Parathyroid adenoma (tissue), 2 donors: Measurements from ENCODE around the gene EEFSEC.

Source experiments
- H2AFZ ChIP-seq: fragments of 300-600 bp; sonication (generic); one replicate; pipeline ENCODE4 v1.7.0; 2017; ENCODE audit warnings: antibody characterized with exemption, mild to moderate bottlenecking
- H3K27ac ChIP-seq: fragments of 300-600 bp; sonication (generic); one replicate; pipeline ENCODE4 v1.7.0; 2017
- H3K27me3 ChIP-seq: fragments of 300-600 bp; sonication (generic); one replicate; pipeline ENCODE4 v1.7.0; 2017; ENCODE audit warnings: low read length; ENCODE audit not compliant: control insufficient read depth, insufficient read depth
- H3K36me3 ChIP-seq: fragments of 300-600 bp; sonication (generic); one replicate; pipeline ENCODE4 v1.7.0; 2017; ENCODE audit warnings: low read length; ENCODE audit not compliant: control insufficient read depth, insufficient read depth
- H3K4me1 ChIP-seq: fragments of 300-600 bp; sonication (generic); one replicate; pipeline ENCODE4 v1.7.0; 2017; ENCODE audit warnings: control low read depth
- H3K4me2 ChIP-seq: fragments of 300-600 bp; sonication (generic); one replicate; pipeline ENCODE4 v1.7.0; 2017; ENCODE audit warnings: low read length
- H3K4me3 ChIP-seq: fragments of 300-600 bp; sonication (generic); one replicate; pipeline ENCODE4 v1.7.0; 2017; ENCODE audit warnings: low read depth, low read length
- H3K79me2 ChIP-seq: fragments of 300-600 bp; sonication (generic); one replicate; pipeline ENCODE4 v1.7.0; 2017; ENCODE audit warnings: control low read depth
- H3K9ac ChIP-seq: fragments of 300-600 bp; sonication (generic); one replicate; pipeline ENCODE4 v1.7.0; 2017; ENCODE audit warnings: mild to moderate bottlenecking
- H3K9me3 ChIP-seq: fragments of 300-600 bp; sonication (generic); one replicate; pipeline ENCODE4 v1.7.0; 2017; ENCODE audit warnings: low read length; ENCODE audit not compliant: control insufficient read depth
- CTCF ChIP-seq: fragments of 300-600 bp; sonication (generic); IDR thresholded peaks from one replicate; pipeline ENCODE4 v1.7.0; 2017; ENCODE audit warnings: antibody characterized with exemption, mild to moderate bottlenecking
- donor health status: primary hyperparathyroidism.

EEFSEC gene

GRCh38 chr3:128382221-128382807 lies 229.0 kb downstream of the EEFSEC start:
- Histone ChIP-seq H3K36me3 (no peaks in the 10 kb centered on the region), H3K27me3 (no peaks in the 10 kb centered on the region), H3K4me1 (peaks cover 9% of the 10 kb centered on the region), H3K9me3 (no peaks in the 10 kb centered on the region), H3K4me3 (no peak overlapping the region), H3K9ac (no peak overlapping the region), H3K79me2 (peaks cover 23% of the 10 kb centered on the region), H3K27ac (no peak overlapping the region), H2AFZ (no peak overlapping the region), H3K4me2 (no peak overlapping the region)
- no peak for TF ChIP-seq CTCF

- TF ChIP-seq CTCF: no peak
- H3K36me3 ChIP-seq: no peaks in the 10 kb centered on the region
- H3K27ac ChIP-seq: no peak overlapping the region
- no peak overlapping the region for H3K4me2 ChIP-seq
- no peak overlapping the region for H3K4me3 ChIP-seq
- H3K79me2 ChIP-seq: peaks cover 23% of the 10 kb centered on the region
- H3K27me3 ChIP-seq: no peaks in the 10 kb centered on the region
- H2AFZ ChIP-seq: no peak overlapping the region
- peaks cover 9% of the 10 kb centered on the region for H3K4me1 ChIP-seq
- H3K9me3 ChIP-seq: no peaks in the 10 kb centered on the region
- H3K9ac ChIP-seq: no peak overlapping the region
Measured at GRCh38 chr3:128383316-128384235, 230.3 kb downstream of the EEFSEC start.

GRCh38 chr3:128385080-128385832 lies 232.0 kb downstream of the EEFSEC start:
- no peaks in the 10 kb centered on the region for H3K9me3 ChIP-seq
- no peak overlapping the region for H2AFZ ChIP-seq
- H3K9ac ChIP-seq: no peak overlapping the region
- H3K36me3 ChIP-seq: no peaks in the 10 kb centered on the region
- H3K4me1 ChIP-seq: peaks cover 6% of the 10 kb centered on the region
- no peak overlapping the region for H3K4me3 ChIP-seq
- H3K4me2 ChIP-seq: no peak overlapping the region
- no peak for TF ChIP-seq CTCF
- H3K27me3 ChIP-seq: no peaks in the 10 kb centered on the region
- no peak overlapping the region for H3K27ac ChIP-seq
- H3K79me2 ChIP-seq: peaks cover 23% of the 10 kb centered on the region

- no peaks in the 10 kb centered on the region for H3K4me1 ChIP-seq
Measured at GRCh38 chr3:128388932-128389331, 235.7 kb downstream of the EEFSEC start.

More at GRCh38 chr3:128388932-128389331, 235.7 kb downstream of the EEFSEC start:
- no peaks in the 10 kb centered on the region for H3K9me3 ChIP-seq
- no peaks in the 10 kb centered on the region for H3K27me3 ChIP-seq
- no peak overlapping the region for H2AFZ ChIP-seq
- H3K4me3 ChIP-seq: no peak overlapping the region
- no peak for TF ChIP-seq CTCF
- no peaks in the 10 kb centered on the region for H3K36me3 ChIP-seq
- H3K9ac ChIP-seq: no peak overlapping the region
- H3K27ac ChIP-seq: no peak overlapping the region
- H3K4me2 ChIP-seq: no peak overlapping the region
- H3K79me2 ChIP-seq: peaks cover 2% of the 10 kb centered on the region
